ENCODE data around the gene JADE3. TPM values are rescaled to one million over a fixed set of nuclear protein-coding genes. Genes with fewer than 3 reads are reported as not detected.
"Not testable (repeated sequence)": the region's sequence is repeated elsewhere in the genome, so short reads cannot be mapped to it uniquely, and the experiment has no call there.

JADE3 gene
- total RNA-seq, 4 donors from 2014 or later = 2.0 to 10.9 (median 2.9) TPM

- H3K4me1 ChIP-seq = no peaks in the 10 kb centered on the region
- H3K36me3 ChIP-seq = no peaks in the 10 kb centered on the region
- ATAC-seq = no peak
- TF ChIP-seq POLR2A (IDR thresholded peaks at IDR 0.05) = no peak
- TF ChIP-seq CTCF (IDR thresholded peaks at IDR 0.05 in 4 of 5, conservative IDR thresholded peaks at IDR 0.05 in 1 of 5) = no peak
- H3K4me3 ChIP-seq = no peak overlapping the region
- intact Hi-C loops (cut with DNase I; ENCODE audit: low total_unique reads) = no loop called here
- no peaks in the 10 kb centered on the region for H3K27me3 ChIP-seq
- no peak for DNase-seq
- no peak overlapping the region for H3K27ac ChIP-seq
- in situ Hi-C loops (cut with MboI; ENCODE audit: low sequenced_read_pairs in 4 of 4) = no loop called here
- H3K9me3 ChIP-seq = no peaks in the 10 kb centered on the region
Measured at GRCh38 chrX:46941341-46941740, 29.1 kb downstream of the JADE3 start.

GRCh38 chrX:46953137-46953527, 40.9 kb downstream of the JADE3 start:
- Histone ChIP-seq H3K36me3 (no peaks in the 10 kb centered on the region), H3K27me3 (no peaks in the 10 kb centered on the region), H3K4me3 (no peak overlapping the region), H3K4me1 (peaks cover 0 to 3% of the 10 kb centered on the region in 2 donors), H3K9me3 (no peaks in the 10 kb centered on the region), H3K27ac (no peak overlapping the region)
- ATAC-seq (no peak), DNase-seq (no peak)
- intact Hi-C loops (cut with DNase I; ENCODE audit: low total_unique reads) (no loop called here), in situ Hi-C loops (cut with MboI; ENCODE audit: low sequenced_read_pairs in 4 of 4) (no loop called here)
- TF ChIP-seq POLR2A (IDR thresholded peaks at IDR 0.05) (no peak), CTCF (IDR thresholded peaks at IDR 0.05 in 4 of 5, conservative IDR thresholded peaks at IDR 0.05 in 1 of 5) (no peak)

GRCh38 chrX:46953597-46953996, 41.4 kb downstream of the JADE3 start:
- H3K27me3 ChIP-seq = no peaks in the 10 kb centered on the region
- in situ Hi-C loops (cut with MboI; ENCODE audit: low sequenced_read_pairs in 4 of 4) (no loop called here), intact Hi-C loops (cut with DNase I; ENCODE audit: low total_unique reads) (no loop called here)
- TF ChIP-seq CTCF (IDR thresholded peaks at IDR 0.05 in 4 of 5, conservative IDR thresholded peaks at IDR 0.05 in 1 of 5) (no peak), POLR2A (IDR thresholded peaks at IDR 0.05) (no peak)
- H3K4me1 ChIP-seq = peaks cover 0 to 3% of the 10 kb centered on the region in 2 donors
- no peak overlapping the region for H3K27ac ChIP-seq
- H3K4me3 ChIP-seq = no peak overlapping the region
- H3K36me3 ChIP-seq = no peaks in the 10 kb centered on the region
- ATAC-seq = no peak
- no peak for DNase-seq
- no peaks in the 10 kb centered on the region for H3K9me3 ChIP-seq

- no peak for ATAC-seq
- no peak overlapping the region for H3K4me3 ChIP-seq
- TF ChIP-seq CTCF (IDR thresholded peaks at IDR 0.05 in 4 of 5, conservative IDR thresholded peaks at IDR 0.05 in 1 of 5) (no peak), POLR2A (IDR thresholded peaks at IDR 0.05) (no peak)
- no peak overlapping the region for H3K27ac ChIP-seq
- H3K36me3 ChIP-seq = no peaks in the 10 kb centered on the region
- intact Hi-C loops (cut with DNase I; ENCODE audit: low total_unique reads) (no loop called here), in situ Hi-C loops (cut with MboI; ENCODE audit: low sequenced_read_pairs in 4 of 4) (no loop called here)
- no peaks in the 10 kb centered on the region for H3K27me3 ChIP-seq
- DNase-seq = no peak
- no peaks in the 10 kb centered on the region for H3K9me3 ChIP-seq
- peaks cover 0 to 3% of the 10 kb centered on the region in 2 donors for H3K4me1 ChIP-seq
Measured at GRCh38 chrX:46954716-46955115, 42.5 kb downstream of the JADE3 start.

- H3K4me3 ChIP-seq = not testable (repeated sequence)
Measured at GRCh38 chrX:46956589-46956988, 44.4 kb downstream of the JADE3 start.

More at GRCh38 chrX:46956589-46956988, 44.4 kb downstream of the JADE3 start:
- ATAC-seq; in situ Hi-C loops (cut with MboI; ENCODE audit: low sequenced_read_pairs in 4 of 4); H3K27me3 ChIP-seq; intact Hi-C loops (cut with DNase I; ENCODE audit: low total_unique reads); H3K36me3 ChIP-seq; DNase-seq; H3K27ac ChIP-seq; H3K9me3 ChIP-seq; H3K4me1 ChIP-seq: not testable (repeated sequence)
